Smooth muscle cell of trachea (primary cell): ENCODE results near the gene TRPM8. TPM values are rescaled to one million over a fixed set of nuclear protein-coding genes. Genes with fewer than 3 reads are reported as not detected.

Experiments
- total RNA-seq: library from RNA; depleted of rRNA; stranded (reverse); fragments of >200 nt; gene quantifications from 2 replicates; pipeline ENCODE4 v1.2.1, GENCODE V29; 2014

Gene TRPM8
- total RNA-seq = 0.29 and 0.50 TPM in 2 replicates

GRCh38 chr2:233917116-233917515, at the start of gene TRPM8:
Gene TRPM8 (plus strand): TSS chr2:233917373. CDS start chr2:233926538, 9,165 bp downstream.

GRCh38 chr2:233867993-233868532, 49.1 kb upstream of the TRPM8 start, which contains the start of gene MSL3B:
Gene MSL3B (minus strand): TSS chr2:233868386.

GRCh38 chr2:234050455-234051135, 133.4 kb downstream of the TRPM8 start, which contains the start of gene SPP2:
Gene SPP2 (plus strand): TSS chr2:234050702. CDS start chr2:234050787, 85 bp downstream.

Other genes with a start within 250 kb of the TRPM8 start
- gene UGT1A9, start 245.5 kb upstream of the TRPM8 start, total RNA-seq = not detected in 2 replicates
- not detected in 2 replicates for gene UGT1A7, start 235.5 kb upstream of the TRPM8 start, total RNA-seq
- not detected in 2 replicates for gene UGT1A6, start 224.5 kb upstream of the TRPM8 start, total RNA-seq
- gene UGT1A5, start 204.5 kb upstream of the TRPM8 start, total RNA-seq = not detected in 2 replicates
- not detected in 2 replicates for gene UGT1A4, start 198.6 kb upstream of the TRPM8 start, total RNA-seq
- gene UGT1A3, start 188.3 kb upstream of the TRPM8 start, total RNA-seq = not detected in 2 replicates
- gene UGT1A1, start 157.1 kb upstream of the TRPM8 start, total RNA-seq = not detected in 2 replicates
- not detected in 2 replicates for gene MROH2A, start 139.0 kb upstream of the TRPM8 start, total RNA-seq
- 1.5 and 21.8 TPM in 2 replicates for gene HJURP, start 62.8 kb upstream of the TRPM8 start, total RNA-seq
- gene SPP2, start 133.3 kb downstream of the TRPM8 start, total RNA-seq = not detected in 2 replicates